ENCODE data around the gene PRPS2.

The PRPS2 gene

GRCh38 chrX:12791257-12792228, at the start of gene PRPS2:
Gene PRPS2 (plus strand): TSS chrX:12791412. CDS start chrX:12791498, 86 bp downstream.
- DNase-seq (ENCODE audit: low read depth in 2 of 2, low spot score in 1 of 2), result peak; percentile 48 to 52

GRCh38 chrX:12741416-12741815, 49.8 kb upstream of the PRPS2 start:
- no peak for DNase-seq (ENCODE audit: low read depth in 2 of 2, low spot score in 1 of 2)

- DNase-seq (ENCODE audit: low read depth in 2 of 2, low spot score in 1 of 2), result no peak
Observed at GRCh38 chrX:12747433-12747832, 43.8 kb upstream of the PRPS2 start.

GRCh38 chrX:12751887-12752286, 39.3 kb upstream of the PRPS2 start:
- DNase-seq (ENCODE audit: low read depth in 2 of 2, low spot score in 1 of 2), result no peak

GRCh38 chrX:12753366-12753765, 37.8 kb upstream of the PRPS2 start:
- DNase-seq (ENCODE audit: low read depth in 2 of 2, low spot score in 1 of 2), result no peak

- no peak for DNase-seq (ENCODE audit: low read depth in 2 of 2, low spot score in 1 of 2)
Observed at GRCh38 chrX:12758291-12758690, 32.9 kb upstream of the PRPS2 start.

GRCh38 chrX:12767856-12768255, 23.4 kb upstream of the PRPS2 start:
- no peak for DNase-seq (ENCODE audit: low read depth in 2 of 2, low spot score in 1 of 2)

- no peak for DNase-seq (ENCODE audit: low read depth in 2 of 2, low spot score in 1 of 2)
Observed at GRCh38 chrX:12768491-12768890, 22.7 kb upstream of the PRPS2 start.

GRCh38 chrX:12770440-12770839, 20.8 kb upstream of the PRPS2 start:
- DNase-seq (ENCODE audit: low read depth in 2 of 2, low spot score in 1 of 2), result no peak

- DNase-seq (ENCODE audit: low read depth in 2 of 2, low spot score in 1 of 2), result peak; percentile 26 to 30
Observed at GRCh38 chrX:12771445-12772069, 19.7 kb upstream of the PRPS2 start.

GRCh38 chrX:12777670-12778069, 13.5 kb upstream of the PRPS2 start:
- DNase-seq (ENCODE audit: low read depth in 2 of 2, low spot score in 1 of 2), result no peak

- DNase-seq (ENCODE audit: low read depth in 2 of 2, low spot score in 1 of 2), result no peak
Observed at GRCh38 chrX:12779534-12779933, 11.7 kb upstream of the PRPS2 start.

GRCh38 chrX:12788645-12789044, 2.6 kb upstream of the PRPS2 start:
- no peak for DNase-seq (ENCODE audit: low read depth in 2 of 2, low spot score in 1 of 2)

- no peak for DNase-seq (ENCODE audit: low read depth in 2 of 2, low spot score in 1 of 2)
Observed at GRCh38 chrX:12789976-12790375, 1.2 kb upstream of the PRPS2 start.

GRCh38 chrX:12790885-12791256, 341 bp upstream of the PRPS2 start:
- no peak for DNase-seq (ENCODE audit: low read depth in 2 of 2, low spot score in 1 of 2)

GRCh38 chrX:12792711-12793110, 1.5 kb downstream of the PRPS2 start:
- DNase-seq (ENCODE audit: low read depth in 2 of 2, low spot score in 1 of 2), result no peak

- no peak for DNase-seq (ENCODE audit: low read depth in 2 of 2, low spot score in 1 of 2)
Observed at GRCh38 chrX:12794654-12795053, 3.4 kb downstream of the PRPS2 start.

- no peak for DNase-seq (ENCODE audit: low read depth in 2 of 2, low spot score in 1 of 2)
Observed at GRCh38 chrX:12798601-12799000, 7.4 kb downstream of the PRPS2 start.

GRCh38 chrX:12799118-12799517, 7.9 kb downstream of the PRPS2 start:
- DNase-seq (ENCODE audit: low read depth in 2 of 2, low spot score in 1 of 2), result no peak

GRCh38 chrX:12802741-12803140, 11.5 kb downstream of the PRPS2 start:
- DNase-seq (ENCODE audit: low read depth in 2 of 2, low spot score in 1 of 2), result no peak

GRCh38 chrX:12804655-12805054, 13.4 kb downstream of the PRPS2 start:
- no peak for DNase-seq (ENCODE audit: low read depth in 2 of 2, low spot score in 1 of 2)

GRCh38 chrX:12805333-12805732, 14.1 kb downstream of the PRPS2 start:
- DNase-seq (ENCODE audit: low read depth in 2 of 2, low spot score in 1 of 2), result no peak

Data from stimulated activated CD8-positive, alpha-beta memory T cell treated with anti-CD3 and anti-CD28 coated beads, Interleukin-4, amount 100 ng/mL, for 4 hours (primary cell).